B cell (primary cell): ENCODE data around the gene SLC22A17.

Experiments used
- CTCF ChIP-seq: fragments of 200-600 bp; IDR thresholded peaks from one replicate; pipeline ENCODE4 v1.8.0; 2022; ENCODE audit warnings: antibody characterized with exemption, mild to moderate bottlenecking
- EZH2 ChIP-seq: IDR thresholded peaks from 2 replicates; pipeline ENCODE4 v1.6.1; 2012; ENCODE audit warnings: borderline replicate concordance, low read depth, mild to moderate bottlenecking, moderate library complexity, low read length; ENCODE audit not compliant: insufficient read depth, poor library complexity, severe bottlenecking

GRCh38 chr14:23387916-23388882 lies 35.5 kb upstream of the SLC22A17 start:
- TF ChIP-seq CTCF (no peak), EZH2 (no peak)
